Stimulated activated CD4-positive, alpha-beta T cell treated with anti-CD3 and anti-CD28 coated beads, Interleukin-12 subunit alpha, Interleukin-12 subunit beta, amount 100 ng/mL, for 24 hours (primary cell): ENCODE data around the gene ECHS1.
"Not testable (repeated sequence)": the region's sequence is repeated elsewhere in the genome, so short reads cannot be mapped to it uniquely, and the experiment has no call there.

Source experiments
- DNase-seq, 2 experiments: peaks; one replicate each; pipeline ENCODE4 v3.0.0-alpha.2; 2020; ENCODE audit warnings: low read depth in 2 of 2

The ECHS1 gene

GRCh38 chr10:133324857-133325260, 48.3 kb downstream of the ECHS1 start:
- DNase-seq = no peak

GRCh38 chr10:133324198-133324792, 48.9 kb downstream of the ECHS1 start:
- peak; percentile 26 to 62 for DNase-seq

GRCh38 chr10:133322064-133322709, 51.0 kb downstream of the ECHS1 start:
- not testable (repeated sequence) for DNase-seq

GRCh38 chr10:133320852-133321422, 52.2 kb downstream of the ECHS1 start:
- not testable (repeated sequence) for DNase-seq

GRCh38 chr10:133318494-133319127, 54.5 kb downstream of the ECHS1 start:
- peak; percentile 31 to 59 for DNase-seq

GRCh38 chr10:133316732-133317131, 56.4 kb downstream of the ECHS1 start:
- DNase-seq = no peak

GRCh38 chr10:133316266-133316665, 56.9 kb downstream of the ECHS1 start:
- no peak for DNase-seq

GRCh38 chr10:133315847-133316246, 57.3 kb downstream of the ECHS1 start:
- no peak for DNase-seq

GRCh38 chr10:133314911-133315310, 58.2 kb downstream of the ECHS1 start:
- no peak for DNase-seq

GRCh38 chr10:133313192-133313591, 60.0 kb downstream of the ECHS1 start:
- DNase-seq = no peak

GRCh38 chr10:133312769-133313145, 60.4 kb downstream of the ECHS1 start:
- no peak for DNase-seq
